HG03175 (cell line): Measurements from ENCODE around the gene ZCCHC7.
A peak's percentile ranks its signal among the peaks of the same experiment; 100 is the strongest.

Experiments used
- ATAC-seq: cut with Tn5 transposase; IDR thresholded peaks from one replicate; pipeline ENCODE4 v1.9.1; 2021; ENCODE audit warnings: mild to moderate bottlenecking, moderate library complexity; ENCODE audit not compliant: unreplicated experiment

The ZCCHC7 gene

DNA sequence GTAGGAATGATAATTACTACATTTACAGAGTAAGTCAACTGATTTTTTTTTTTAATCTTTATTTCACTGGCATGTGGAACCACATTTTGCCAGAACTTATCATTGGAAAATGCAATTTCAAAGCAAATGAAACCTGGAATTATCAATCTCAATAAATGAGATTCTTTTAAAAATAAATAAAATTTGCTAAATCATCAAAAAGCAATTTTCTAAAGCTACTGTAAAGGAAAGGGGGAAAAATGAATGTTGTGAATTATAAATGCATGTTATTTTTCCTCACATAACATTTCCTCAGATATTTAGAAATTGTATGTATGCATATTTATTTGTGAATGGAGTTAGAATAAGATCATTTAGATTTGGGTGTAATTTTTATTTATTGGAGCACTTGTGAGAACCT lies 212.2 kb downstream of the ZCCHC7 start:
- ATAC-seq: no peak

DNA sequence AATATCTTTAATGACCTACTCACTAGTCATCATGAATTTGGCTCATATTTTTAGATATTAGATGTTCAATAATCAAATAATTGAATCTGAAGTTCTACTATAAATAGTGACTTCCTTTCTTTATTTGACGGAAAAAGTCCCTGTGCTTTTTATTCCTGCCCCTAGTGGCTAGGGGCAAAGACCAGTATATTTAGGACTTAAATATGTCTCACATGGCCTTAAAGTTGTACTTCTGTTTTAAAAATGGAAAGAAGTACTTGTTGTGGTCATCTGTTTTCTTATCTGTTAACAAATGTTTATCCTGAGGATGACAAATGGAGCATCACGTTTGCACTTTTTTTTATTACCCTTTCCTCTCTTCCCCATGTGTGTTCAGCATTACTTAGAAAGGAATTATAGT lies 212.9 kb downstream of the ZCCHC7 start:
- ATAC-seq: no peak

DNA sequence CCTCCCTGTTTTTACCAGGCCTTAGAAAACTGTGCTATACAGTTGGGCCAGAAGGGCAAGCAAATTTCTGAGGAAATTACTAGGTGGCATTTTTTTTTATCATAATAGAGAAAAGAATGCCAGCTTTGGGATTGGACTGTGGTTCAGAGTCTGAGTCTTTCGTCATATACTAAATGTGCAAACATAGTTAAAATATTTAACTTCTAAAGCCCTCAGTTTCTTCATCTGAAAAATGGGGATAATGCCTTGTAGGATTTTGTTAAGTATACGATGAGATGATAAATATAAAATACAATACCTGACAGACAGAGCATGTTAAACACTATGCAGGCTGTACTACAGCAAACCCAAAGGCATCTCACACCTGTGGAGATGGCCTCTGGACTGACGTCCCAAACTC lies 214.9 kb downstream of the ZCCHC7 start:
- no peak for ATAC-seq

DNA sequence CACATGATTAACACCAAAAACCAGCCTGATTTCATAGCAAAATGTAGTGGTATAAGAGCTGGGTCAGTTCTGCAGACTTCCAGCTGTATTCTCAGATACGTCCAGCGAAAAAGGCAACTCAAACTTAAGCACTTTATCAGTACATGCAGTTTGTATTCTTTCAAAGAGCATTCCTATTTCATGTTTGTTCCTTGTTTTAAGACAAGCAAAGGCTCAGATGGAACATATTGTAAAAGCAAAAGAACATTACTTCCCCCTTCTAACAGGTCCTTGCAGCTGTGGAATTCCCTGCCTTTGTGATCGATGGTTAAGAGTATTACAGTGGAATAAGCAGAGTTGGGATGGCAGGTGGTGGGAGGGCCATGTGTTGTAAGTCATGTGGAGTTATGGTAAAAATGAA lies 215.8 kb downstream of the ZCCHC7 start:
- ATAC-seq: no peak

DNA sequence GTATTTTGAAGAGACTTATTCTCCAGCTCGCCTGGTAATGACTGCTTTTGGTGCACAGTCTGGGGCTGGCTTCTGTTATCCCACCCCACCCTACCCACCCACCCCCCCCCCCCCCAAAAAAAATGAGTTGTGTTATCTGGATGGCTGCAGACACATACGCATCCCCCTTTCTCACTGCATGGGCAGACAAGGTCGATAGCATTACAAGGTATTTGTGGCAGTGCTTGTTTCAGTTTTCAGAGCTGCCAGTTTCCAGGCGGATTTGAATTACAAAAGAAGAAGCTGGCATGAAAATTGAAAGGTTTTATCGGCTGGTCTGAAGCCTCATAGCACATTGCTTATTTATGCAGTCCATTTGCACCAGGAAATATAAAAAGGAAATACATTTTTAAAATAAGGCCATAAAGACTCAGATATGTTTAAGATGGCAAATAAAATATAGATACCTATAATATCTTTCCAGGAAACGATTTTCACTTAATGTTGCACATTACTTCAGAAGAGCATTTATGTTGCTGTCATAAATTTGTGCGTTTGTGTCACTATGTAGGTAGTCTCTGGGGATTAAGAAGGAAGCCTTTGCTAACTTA lies 217.0 kb downstream of the ZCCHC7 start:
- no peak for ATAC-seq

DNA sequence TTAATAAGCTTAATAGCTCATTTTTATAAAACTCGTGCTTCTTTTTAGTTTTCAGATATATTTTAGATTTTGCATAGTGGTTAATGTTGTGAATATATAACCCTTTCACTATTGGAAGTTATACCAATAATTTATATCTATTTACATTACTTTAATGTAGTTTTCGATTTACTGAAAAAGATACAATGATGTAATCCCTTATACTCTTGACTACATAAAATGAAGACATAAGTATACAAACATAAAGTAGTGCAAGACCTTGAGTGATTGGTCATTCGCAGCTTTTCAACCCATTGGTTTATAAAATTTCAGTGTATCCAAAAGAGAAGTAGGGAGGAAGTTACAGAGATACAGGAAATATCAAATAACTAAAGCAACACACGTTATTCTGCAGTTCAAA lies 217.8 kb downstream of the ZCCHC7 start:
- ATAC-seq: no peak

DNA sequence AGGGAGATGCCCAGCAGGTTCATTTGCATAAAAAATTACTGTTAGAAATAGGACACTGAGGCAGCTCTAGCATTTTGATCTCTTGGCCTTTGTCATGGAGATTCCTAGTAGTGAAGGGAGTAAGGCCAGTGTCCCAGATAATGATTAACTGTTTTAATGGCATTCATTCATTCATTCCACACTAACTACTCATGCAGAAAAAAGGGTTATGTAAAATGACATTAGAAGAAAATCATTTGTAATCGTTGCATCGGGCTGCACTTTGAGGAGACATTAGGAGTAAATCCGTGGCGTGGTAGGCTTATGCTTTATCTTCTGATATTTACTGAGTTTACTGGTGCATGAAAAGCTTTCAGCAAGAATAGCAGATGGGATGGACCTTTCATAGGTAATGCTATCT lies 219.5 kb downstream of the ZCCHC7 start:
- no peak for ATAC-seq

DNA sequence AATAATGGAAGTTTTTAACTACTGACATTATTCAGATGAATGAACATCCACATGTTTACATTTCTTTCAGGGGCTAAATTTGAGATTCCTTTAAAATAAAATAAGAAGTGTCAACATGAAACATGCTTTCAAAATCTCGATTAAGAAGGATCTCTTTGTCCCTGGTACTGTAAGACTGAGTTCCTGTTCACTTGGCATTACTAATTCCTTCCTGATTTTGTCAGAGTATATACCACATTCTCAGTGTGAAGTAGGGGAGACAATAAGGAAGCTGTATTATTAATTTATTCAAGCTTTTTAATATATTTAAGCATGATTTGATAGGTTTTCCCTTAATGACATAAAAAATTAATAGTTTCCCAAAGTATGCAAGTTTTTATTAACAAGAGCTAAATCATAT lies 220.6 kb downstream of the ZCCHC7 start:
- no peak for ATAC-seq

DNA sequence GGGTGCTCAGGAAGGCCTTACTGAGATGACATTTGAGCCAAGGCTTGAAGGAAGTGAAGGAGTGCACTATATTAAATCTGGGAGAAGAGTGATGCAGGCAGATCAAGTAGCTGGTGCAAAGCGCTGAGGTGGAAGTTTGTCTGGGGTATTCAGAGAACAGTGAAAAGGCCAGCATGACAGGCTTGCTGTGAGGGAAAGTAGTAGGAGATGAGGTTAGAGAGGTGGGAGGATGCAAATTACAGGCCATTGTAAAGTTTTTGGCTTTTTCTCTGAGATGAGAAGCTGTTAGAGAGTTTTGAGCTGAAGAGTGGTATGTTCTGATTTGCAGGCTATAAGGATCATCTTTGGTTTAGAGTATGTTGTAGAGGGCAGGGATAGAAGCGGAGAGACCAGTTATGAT lies 221.3 kb downstream of the ZCCHC7 start:
- no peak for ATAC-seq

DNA sequence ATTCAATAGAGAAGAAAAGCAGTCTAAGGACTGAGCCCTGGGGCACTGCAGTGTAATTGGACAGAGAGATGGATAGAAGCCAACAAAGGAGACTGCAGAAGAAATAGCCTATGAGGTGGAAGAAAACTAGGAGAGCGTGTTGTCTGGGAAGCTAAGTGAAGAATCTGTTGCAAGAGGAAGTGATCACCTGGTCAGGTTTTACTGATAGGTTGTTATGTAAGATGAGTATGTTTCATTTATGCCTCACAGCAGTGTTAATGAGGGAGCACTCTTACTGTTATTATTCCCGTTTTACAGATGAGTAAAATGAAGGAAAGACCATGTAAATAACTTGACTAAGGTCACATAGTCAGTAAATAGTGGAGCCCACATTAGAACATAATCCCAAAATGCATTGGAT lies 222.1 kb downstream of the ZCCHC7 start:
- no peak for ATAC-seq

DNA sequence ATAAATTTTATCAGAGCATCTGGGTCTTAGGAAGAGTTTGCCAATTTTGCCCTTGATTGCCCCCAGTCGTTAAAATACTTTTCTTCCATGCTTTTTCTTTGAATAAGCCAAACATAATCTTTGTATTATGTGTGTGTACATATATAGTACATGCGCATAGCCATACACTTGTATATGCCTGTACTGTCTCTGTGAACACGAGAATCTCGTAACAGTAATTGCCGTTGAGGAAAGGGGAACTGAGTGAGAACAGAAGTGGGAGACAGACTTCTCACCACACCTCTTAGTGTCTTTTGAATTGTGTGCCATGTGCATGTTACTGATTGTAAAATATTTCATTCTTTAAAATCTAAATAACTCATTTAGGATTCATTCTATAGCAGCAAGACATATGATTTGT lies 222.5 kb downstream of the ZCCHC7 start:
- ATAC-seq: no peak

DNA sequence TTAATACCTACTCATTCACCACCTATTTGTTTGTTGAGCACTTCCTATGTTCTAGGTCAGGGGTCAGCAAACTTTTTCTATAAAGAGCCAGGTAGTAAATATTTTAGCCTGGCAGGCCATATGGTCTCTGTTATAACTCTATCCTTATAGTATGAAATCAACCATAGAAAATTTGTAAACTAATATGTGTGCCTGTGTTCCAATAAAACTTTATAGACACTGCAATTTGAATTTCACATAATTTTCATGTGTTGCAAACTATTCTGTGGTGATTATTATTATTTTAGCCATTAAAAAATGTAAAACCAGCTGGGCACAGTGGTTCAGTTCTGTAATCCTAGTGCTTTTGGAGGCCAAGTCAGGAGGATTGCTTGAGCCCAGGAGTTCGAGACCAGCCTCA lies 223.3 kb downstream of the ZCCHC7 start:
- ATAC-seq: no peak

DNA sequence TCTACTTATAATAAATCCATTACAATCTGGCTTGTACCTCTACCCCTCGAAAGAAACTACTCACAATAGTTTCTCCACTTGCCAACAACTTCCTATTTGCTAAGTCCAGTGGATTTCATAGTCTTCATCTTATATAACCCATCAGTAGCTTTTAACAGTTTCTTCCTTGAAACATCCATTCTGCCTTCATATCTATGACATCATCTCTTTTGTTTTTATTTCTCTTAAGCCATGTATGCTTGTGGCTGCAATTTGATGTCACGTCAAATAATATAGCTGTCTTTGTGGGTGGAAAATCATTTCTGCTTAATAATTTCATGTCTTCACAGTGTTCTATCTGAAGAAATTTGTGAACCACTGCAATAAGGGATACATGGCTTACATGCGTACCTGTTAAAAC lies 224.7 kb downstream of the ZCCHC7 start:
- no peak for ATAC-seq

DNA sequence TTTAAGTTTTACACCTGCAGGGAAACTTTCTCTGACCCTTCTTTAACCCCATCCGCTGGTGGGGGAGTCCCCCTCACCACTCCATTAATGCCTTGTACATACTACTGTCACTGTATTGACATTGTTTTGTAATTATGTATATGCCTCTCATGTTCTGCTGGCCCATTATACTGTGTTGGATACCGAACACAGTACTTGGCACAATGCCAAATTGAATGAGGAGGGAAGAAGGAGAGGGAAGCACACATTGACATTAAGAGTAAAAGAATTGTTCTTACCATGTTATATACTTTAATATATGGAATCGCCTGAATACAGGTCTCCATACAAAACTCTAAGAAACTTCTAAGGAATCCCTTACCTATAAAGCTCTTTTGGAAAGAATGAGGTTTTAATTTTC lies 228.5 kb downstream of the ZCCHC7 start:
- no peak for ATAC-seq

DNA sequence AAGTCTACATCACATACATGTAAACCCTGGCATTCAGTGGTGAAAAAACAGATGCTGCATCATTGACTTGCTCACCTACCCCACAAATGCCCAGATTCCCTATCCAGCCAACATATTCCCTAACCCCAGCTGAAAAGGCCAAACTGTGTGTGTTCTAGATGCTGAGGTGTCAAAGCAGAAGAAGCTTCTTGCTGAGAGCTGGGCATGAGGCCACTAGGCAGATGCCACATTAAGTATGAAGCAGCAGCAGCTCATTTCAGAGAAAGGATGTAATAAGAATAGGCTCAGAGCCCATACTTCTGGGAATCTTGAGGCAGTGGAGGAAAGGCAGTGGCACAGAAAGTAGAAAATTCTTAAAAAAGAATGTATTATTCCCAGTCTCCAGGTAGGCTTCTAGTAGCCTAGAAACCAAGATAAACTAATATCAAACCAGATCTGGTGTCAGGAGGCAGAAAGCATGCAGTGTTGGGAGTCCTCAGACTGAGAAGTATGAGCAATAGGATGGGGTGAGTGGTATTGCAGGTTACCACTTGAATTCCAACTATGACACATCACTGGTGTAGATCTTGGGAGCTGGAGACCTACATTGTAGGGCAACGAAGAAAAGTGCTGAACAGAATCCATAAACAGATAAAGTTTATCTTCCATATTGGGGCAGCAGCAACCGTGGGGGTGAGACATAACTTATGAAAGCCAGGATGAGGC lies 230.3 kb downstream of the ZCCHC7 start:
- no peak for ATAC-seq

DNA sequence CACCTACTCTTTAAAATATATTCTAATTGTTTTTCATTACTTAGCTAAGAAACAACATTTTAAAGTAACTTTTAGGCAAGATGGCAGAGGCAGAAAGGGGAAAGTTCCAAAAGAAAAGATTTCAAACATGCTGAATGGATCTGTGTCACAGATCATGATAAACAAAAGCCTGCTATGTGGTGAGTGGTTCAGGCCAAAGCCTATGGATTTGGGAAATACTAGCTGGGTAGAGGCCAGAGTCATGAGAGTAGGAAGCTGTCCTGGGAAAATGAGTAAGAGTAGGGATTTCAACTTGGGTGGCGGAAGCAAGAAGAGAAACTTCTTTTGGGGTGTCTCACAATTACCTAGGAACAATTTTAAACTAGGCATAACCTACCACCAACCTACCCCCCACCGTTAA lies 233.4 kb downstream of the ZCCHC7 start:
- no peak for ATAC-seq

DNA sequence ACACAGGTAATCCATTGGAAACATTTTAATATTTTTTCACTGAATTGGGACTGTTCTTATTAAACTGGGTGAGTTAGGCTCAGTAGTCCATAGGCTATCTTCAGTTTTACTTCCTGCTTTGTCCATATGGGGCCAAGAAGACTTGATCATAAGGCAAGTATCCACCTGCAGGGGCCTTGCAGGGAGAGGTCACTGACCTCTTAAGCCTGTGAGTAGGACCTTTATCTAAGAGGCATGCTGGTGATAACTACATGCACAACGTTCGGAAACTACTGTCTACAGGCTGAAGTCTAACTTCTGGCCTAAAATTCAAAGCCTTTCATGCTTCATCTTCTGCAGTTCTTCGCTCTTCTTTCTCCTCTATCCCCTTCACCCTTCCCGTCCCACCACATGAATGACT lies 242.1 kb downstream of the ZCCHC7 start:
- ATAC-seq: no peak

DNA sequence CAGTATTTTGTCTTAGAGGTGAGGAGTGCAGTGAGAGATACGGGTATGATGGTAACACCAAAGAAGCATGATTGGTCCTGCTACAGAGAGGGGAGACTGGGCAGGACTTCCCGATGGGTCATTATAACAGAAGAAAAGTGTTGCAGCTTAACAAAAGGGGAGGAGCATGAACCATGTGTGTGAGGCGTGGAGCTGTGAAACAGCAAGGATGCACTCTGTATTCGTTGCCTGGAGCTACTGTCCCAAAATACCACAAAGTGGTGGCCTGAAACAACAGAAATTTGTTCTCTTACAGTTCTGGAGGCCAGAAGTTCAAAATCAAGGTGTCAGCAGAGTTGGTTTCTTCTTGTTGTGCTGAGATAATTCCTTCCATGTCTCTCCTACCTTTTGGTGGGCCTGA lies 242.8 kb downstream of the ZCCHC7 start:
- ATAC-seq: no peak

DNA sequence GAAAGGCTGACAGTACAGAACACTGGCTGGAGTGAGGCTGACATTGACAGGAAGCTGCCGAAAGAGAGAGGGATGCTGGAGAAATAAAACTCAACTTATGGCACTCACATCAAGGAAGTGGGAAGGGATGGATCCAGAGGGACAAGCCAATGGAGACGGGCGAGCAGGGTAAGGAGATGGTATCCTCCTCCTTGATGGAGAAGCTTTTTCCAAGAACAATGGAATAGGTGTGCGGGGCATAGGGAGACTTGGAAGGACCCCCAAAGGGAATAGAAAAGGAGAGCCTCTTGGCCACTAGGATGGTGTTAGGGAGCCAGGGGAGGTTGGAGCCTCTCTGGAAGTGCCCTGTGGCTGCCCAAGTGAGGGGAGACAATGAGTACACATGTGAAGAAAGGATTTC lies 243.8 kb downstream of the ZCCHC7 start:
- ATAC-seq: no peak

DNA sequence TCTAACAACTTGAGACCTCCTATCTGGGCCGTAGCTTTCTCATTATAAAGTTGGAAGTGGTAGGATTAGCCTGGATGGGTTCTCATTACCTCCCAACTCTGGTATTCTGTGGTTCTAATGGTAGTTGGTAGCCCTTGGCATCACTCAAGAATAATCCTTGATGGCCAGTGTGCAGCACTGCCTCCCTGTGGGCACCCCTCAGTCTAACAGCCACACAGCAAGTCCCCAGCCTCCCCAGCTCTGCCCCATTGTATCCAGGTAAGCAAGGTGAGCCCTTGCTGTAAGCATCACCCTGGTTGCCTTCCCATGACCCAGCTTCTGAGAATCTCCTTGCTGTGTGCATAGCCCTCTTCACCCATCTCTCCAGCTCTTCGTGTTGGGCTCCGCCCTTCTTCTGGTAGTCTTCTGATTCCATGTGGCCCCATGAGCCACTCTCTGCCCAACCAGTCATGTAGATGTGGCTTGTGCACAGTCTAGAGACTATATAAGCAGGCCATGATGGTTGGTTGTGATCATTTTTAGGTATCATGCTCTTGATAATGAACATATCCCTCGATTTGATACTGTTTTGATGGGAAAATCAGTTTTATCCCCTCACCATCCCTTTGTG lies 244.5 kb downstream of the ZCCHC7 start:
- ATAC-seq: no peak

DNA sequence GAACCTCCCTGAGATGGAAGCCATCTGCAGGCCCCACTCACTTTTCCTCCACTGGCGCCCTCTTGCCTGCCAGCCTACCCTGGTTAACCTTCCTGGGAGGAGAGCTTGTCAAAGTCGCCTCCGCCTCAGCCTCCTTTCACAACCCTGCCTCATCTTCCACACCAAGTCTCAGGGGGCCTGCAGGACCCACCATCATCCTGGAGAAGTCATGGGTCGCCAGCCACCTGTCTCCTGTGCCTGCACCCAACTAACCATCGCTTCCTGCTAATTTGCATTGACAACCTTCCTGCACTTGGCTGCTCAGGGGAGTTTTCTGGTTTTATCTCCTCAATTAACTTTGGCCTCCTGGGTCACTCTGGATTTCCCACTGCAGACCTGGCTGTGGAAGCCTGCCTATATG lies 249.3 kb downstream of the ZCCHC7 start:
- ATAC-seq: peak; percentile 39

DNA sequence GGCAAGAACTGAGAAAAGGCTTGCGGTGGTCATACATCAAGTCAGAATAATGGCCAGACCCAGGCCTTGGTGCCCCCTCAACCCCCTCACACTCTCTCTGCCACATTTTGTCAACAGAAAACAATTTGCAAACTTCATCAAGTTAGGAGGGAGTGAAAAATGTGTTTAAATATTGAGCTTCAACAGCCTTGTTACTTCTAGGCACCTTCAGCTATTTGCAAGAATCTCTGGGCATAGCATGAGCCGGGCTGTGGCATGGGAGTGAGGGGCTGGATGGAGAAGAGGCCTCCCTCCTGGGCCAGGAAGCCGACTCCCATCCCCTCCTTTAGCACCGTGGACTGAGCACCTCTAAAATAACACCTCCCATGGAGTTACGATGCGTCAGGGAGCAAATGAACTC lies 249.9 kb downstream of the ZCCHC7 start:
- ATAC-seq: no peak
